Measurements from ENCODE around the gene CCRL2.

Gene CCRL2

DNA sequence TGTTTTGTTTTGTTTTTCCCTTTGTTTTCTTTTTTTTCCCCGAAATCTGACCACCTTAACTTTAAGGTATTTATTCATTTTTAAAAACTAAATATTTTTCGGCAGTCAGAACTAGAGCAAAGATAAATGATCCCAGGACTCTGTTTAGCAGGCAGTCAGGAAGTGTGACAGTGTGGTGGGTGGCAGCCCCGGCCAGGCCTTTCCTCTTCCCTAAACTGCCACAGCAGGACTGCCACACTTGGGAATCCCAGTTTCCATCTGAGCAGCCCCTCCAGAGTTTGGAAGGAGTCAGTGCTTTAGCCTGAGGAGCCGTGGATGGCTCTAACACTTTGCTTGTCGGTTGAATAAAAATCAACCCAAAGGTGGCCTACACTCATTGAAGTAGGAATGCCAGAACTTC lies 6.9 kb downstream of the CCRL2 start:
- no peak for TF ChIP-seq ZBTB7A (IDR thresholded peaks at IDR 0.05; ENCODE audit: low read depth)
- TF ChIP-seq FOXM1 (IDR thresholded peaks at IDR 0.05; ENCODE audit: borderline replicate concordance, low read depth) = no peak
- no peak for TF ChIP-seq EP300 (IDR thresholded peaks at IDR 0.05; ENCODE audit: borderline replicate concordance)
- TF ChIP-seq CREB1 (IDR thresholded peaks at IDR 0.05; ENCODE audit: low read depth) = no peak
- no peak for TF ChIP-seq CEBPB (IDR thresholded peaks at IDR 0.05)
- no peak for TF ChIP-seq RAD21 (IDR thresholded peaks at IDR 0.05; ENCODE audit: low read depth)
- no peak for TF ChIP-seq TAF1 (IDR thresholded peaks at IDR 0.05; ENCODE audit: low read depth)
- TF ChIP-seq, protein P1, sequence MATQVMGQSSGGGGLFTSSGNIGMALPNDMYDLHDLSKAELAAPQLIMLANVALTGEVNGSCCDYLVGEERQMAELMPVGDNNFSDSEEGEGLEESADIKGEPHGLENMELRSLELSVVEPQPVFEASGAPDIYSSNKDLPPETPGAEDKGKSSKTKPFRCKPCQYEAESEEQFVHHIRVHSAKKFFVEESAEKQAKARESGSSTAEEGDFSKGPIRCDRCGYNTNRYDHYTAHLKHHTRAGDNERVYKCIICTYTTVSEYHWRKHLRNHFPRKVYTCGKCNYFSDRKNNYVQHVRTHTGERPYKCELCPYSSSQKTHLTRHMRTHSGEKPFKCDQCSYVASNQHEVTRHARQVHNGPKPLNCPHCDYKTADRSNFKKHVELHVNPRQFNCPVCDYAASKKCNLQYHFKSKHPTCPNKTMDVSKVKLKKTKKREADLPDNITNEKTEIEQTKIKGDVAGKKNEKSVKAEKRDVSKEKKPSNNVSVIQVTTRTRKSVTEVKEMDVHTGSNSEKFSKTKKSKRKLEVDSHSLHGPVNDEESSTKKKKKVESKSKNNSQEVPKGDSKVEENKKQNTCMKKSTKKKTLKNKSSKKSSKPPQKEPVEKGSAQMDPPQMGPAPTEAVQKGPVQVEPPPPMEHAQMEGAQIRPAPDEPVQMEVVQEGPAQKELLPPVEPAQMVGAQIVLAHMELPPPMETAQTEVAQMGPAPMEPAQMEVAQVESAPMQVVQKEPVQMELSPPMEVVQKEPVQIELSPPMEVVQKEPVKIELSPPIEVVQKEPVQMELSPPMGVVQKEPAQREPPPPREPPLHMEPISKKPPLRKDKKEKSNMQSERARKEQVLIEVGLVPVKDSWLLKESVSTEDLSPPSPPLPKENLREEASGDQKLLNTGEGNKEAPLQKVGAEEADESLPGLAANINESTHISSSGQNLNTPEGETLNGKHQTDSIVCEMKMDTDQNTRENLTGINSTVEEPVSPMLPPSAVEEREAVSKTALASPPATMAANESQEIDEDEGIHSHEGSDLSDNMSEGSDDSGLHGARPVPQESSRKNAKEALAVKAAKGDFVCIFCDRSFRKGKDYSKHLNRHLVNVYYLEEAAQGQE (IDR thresholded peaks at IDR 0.05; ENCODE audit: low read depth) = no peak
- TF ChIP-seq NFIC (IDR thresholded peaks at IDR 0.05) = no peak
- no peak for TF ChIP-seq YY1 (IDR thresholded peaks at IDR 0.05; ENCODE audit: low read depth)
- TF ChIP-seq TCF12 (IDR thresholded peaks at IDR 0.05; ENCODE audit: low read depth) = no peak
- no peak for TF ChIP-seq TEAD4 (IDR thresholded peaks at IDR 0.05)
- TF ChIP-seq, protein P2, sequence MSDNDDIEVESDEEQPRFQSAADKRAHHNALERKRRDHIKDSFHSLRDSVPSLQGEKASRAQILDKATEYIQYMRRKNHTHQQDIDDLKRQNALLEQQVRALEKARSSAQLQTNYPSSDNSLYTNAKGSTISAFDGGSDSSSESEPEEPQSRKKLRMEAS (IDR thresholded peaks at IDR 0.05) = no peak
- TF ChIP-seq, protein P3, sequence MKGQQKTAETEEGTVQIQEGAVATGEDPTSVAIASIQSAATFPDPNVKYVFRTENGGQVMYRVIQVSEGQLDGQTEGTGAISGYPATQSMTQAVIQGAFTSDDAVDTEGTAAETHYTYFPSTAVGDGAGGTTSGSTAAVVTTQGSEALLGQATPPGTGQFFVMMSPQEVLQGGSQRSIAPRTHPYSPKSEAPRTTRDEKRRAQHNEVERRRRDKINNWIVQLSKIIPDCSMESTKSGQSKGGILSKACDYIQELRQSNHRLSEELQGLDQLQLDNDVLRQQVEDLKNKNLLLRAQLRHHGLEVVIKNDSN (IDR thresholded peaks at IDR 0.05) = no peak
- TF ChIP-seq EGR1 (IDR thresholded peaks at IDR 0.05) = no peak

DNA sequence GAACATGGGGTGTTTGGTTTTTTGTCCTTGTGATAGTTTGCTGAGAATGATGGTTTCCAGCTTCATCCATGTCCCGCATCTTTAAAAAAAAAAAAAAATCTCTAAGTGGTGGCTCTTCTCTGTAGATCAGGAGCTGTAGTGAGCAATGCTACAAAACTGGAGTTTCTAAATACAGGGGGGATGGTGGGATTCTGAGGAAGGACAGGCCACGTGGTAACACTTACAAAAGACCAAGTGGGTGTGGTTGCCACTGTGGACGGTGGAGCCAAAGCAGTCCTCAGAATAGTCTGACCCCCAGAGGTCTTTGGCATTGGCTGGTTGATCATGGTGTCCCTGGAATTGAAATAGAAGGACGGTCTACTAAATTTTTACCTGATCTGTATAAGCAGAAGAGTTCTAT lies 7.7 kb downstream of the CCRL2 start:
- TF ChIP-seq RAD21 (IDR thresholded peaks at IDR 0.05; ENCODE audit: low read depth) = no peak
- no peak for TF ChIP-seq EGR1 (IDR thresholded peaks at IDR 0.05)
- TF ChIP-seq CREB1 (IDR thresholded peaks at IDR 0.05; ENCODE audit: low read depth) = no peak
- TF ChIP-seq ZBTB7A (IDR thresholded peaks at IDR 0.05; ENCODE audit: low read depth) = no peak
- no peak for TF ChIP-seq TAF1 (IDR thresholded peaks at IDR 0.05; ENCODE audit: low read depth)
- no peak for TF ChIP-seq YY1 (IDR thresholded peaks at IDR 0.05; ENCODE audit: low read depth)
- TF ChIP-seq CEBPB (IDR thresholded peaks at IDR 0.05) = no peak
- TF ChIP-seq EP300 (IDR thresholded peaks at IDR 0.05; ENCODE audit: borderline replicate concordance) = no peak
- no peak for TF ChIP-seq TEAD4 (IDR thresholded peaks at IDR 0.05)
- TF ChIP-seq TCF12 (IDR thresholded peaks at IDR 0.05; ENCODE audit: low read depth) = no peak
- TF ChIP-seq, protein P3 (IDR thresholded peaks at IDR 0.05) = no peak
- no peak for TF ChIP-seq FOXM1 (IDR thresholded peaks at IDR 0.05; ENCODE audit: borderline replicate concordance, low read depth)
- TF ChIP-seq, protein P2 (IDR thresholded peaks at IDR 0.05) = no peak
- TF ChIP-seq, protein P1 (IDR thresholded peaks at IDR 0.05; ENCODE audit: low read depth) = no peak
- no peak for TF ChIP-seq NFIC (IDR thresholded peaks at IDR 0.05)

DNA sequence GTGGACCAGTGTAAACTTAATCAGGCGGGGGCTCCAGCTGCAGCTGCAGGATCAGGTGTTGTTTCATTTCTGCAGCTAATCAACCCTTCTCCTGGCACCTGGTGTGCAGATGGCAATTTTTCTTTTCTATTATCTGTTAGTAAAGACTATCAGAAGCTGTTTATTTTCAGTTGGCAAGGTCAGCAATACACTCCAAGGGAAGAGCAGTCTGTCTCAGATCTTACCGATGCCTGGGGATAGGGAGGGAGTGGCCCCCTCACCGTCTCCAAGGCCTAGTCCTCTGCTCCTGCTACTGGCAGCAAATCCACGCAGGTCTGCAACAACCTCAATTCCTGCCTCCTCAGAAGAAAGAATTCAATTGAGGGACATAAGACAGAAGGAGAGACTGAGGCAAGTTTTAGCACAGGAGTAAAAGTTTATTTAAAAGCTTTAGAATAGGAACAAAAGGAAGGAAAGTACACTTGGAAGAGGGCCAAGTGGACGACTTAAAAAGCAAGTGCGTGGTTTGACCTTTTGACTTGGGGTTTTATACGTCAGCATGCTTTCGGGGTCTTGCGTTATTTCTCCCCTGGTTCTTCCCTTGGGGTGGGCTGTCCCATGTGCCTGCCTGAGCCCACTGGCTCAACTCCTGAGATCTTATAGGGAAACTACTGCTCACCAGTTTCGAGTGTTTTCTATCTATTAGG lies 9.2 kb downstream of the CCRL2 start:
- TF ChIP-seq, protein P3 (IDR thresholded peaks at IDR 0.05) = no peak
- TF ChIP-seq EGR1 (IDR thresholded peaks at IDR 0.05) = no peak
- TF ChIP-seq YY1 (IDR thresholded peaks at IDR 0.05; ENCODE audit: low read depth) = no peak
- 0 out of 2 replicates have a peak, but pooled peaks have one; percentile 8 for TF ChIP-seq NFIC (IDR thresholded peaks at IDR 0.05)
- TF ChIP-seq CREB1 (IDR thresholded peaks at IDR 0.05; ENCODE audit: low read depth) = no peak
- TF ChIP-seq TCF12 (IDR thresholded peaks at IDR 0.05; ENCODE audit: low read depth) = no peak
- TF ChIP-seq TAF1 (IDR thresholded peaks at IDR 0.05; ENCODE audit: low read depth) = no peak

DNA sequence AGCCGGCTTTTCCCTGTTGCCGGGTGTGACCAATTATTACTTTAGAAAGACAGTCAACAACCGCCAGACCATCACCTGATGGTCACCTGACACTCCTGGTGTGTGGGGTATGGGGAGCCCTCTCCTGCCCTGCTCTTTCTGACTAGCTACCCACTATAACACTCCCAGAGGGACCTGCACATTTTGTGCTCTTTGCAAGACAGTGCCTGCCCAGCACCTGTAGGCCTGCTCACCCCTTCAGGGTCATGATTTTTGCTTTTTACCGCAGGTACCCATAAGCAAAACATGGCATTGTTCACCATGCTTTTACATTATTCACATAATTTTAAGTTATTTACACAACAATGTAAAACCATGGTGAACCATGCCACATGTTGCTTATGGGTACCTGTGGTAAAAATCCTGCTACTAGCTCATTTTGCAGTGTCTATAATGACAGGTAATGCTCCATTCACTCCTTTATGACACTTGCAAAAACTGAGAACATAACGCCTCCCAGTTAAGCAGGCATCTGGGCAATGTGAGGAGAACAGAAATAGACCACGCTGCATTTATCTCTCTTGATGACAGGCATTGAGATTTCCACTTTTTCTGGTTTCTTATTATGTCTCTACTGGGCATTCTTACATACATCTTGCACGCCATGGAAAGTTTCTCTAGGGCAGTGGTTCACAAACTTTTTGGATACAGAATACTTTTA lies 9.9 kb downstream of the CCRL2 start:
- TF ChIP-seq TCF12 (IDR thresholded peaks at IDR 0.05; ENCODE audit: low read depth) (no peak), NFIC (IDR thresholded peaks at IDR 0.05) (no peak), TAF1 (IDR thresholded peaks at IDR 0.05; ENCODE audit: low read depth) (no peak), TEAD4 (IDR thresholded peaks at IDR 0.05) (no peak), EGR1 (IDR thresholded peaks at IDR 0.05) (no peak), EP300 (IDR thresholded peaks at IDR 0.05; ENCODE audit: borderline replicate concordance) (no peak), YY1 (IDR thresholded peaks at IDR 0.05; ENCODE audit: low read depth) (no peak), FOXM1 (IDR thresholded peaks at IDR 0.05; ENCODE audit: borderline replicate concordance, low read depth) (no peak), CEBPB (IDR thresholded peaks at IDR 0.05) (no peak), RAD21 (IDR thresholded peaks at IDR 0.05; ENCODE audit: low read depth) (no peak), CREB1 (IDR thresholded peaks at IDR 0.05; ENCODE audit: low read depth) (no peak), ZBTB7A (IDR thresholded peaks at IDR 0.05; ENCODE audit: low read depth) (no peak)
- TF ChIP-seq, protein P1 (IDR thresholded peaks at IDR 0.05; ENCODE audit: low read depth) = no peak
- TF ChIP-seq, protein P3 (IDR thresholded peaks at IDR 0.05) = no peak
- TF ChIP-seq, protein P2 (IDR thresholded peaks at IDR 0.05) = no peak

Data from Ishikawa (cell line).